ENCODE data around the gene FUZ. TPM values are rescaled to one million over a fixed set of nuclear protein-coding genes. Genes with fewer than 3 reads are reported as not detected.

FUZ gene
- total RNA-seq, 1 donor = 15.1 TPM

- no peak for DNase-seq (ENCODE audit: low read depth)
- H3K4me3 ChIP-seq (ENCODE audit: low read depth, low read length) = no peak overlapping the region
- TF ChIP-seq CTCF (IDR thresholded peaks at IDR 0.05; ENCODE audit: insufficient read depth, low read depth, low read length) = no peak
These were observed 42.2 kb upstream of the FUZ start for GRCh38 chr19:49855277-49855675.

GRCh38 chr19:49854378-49855263 is 41.5 kb upstream of the FUZ start:
- TF ChIP-seq CTCF (IDR thresholded peaks at IDR 0.05; ENCODE audit: insufficient read depth, low read depth, low read length) = no peak
- DNase-seq (ENCODE audit: low read depth) = no peak
- no peak overlapping the region for H3K4me3 ChIP-seq (ENCODE audit: low read depth, low read length)

GRCh38 chr19:49853852-49854377 is 40.8 kb upstream of the FUZ start:
- no peak for DNase-seq (ENCODE audit: low read depth)
- no peak overlapping the region for H3K4me3 ChIP-seq (ENCODE audit: low read depth, low read length)
- no peak for TF ChIP-seq CTCF (IDR thresholded peaks at IDR 0.05; ENCODE audit: insufficient read depth, low read depth, low read length)

- DNase-seq (ENCODE audit: low read depth) = no peak
- TF ChIP-seq CTCF (IDR thresholded peaks at IDR 0.05; ENCODE audit: insufficient read depth, low read depth, low read length) = no peak
- H3K4me3 ChIP-seq (ENCODE audit: low read depth, low read length) = peak overlapping the region; percentile 89
These were observed 39.6 kb upstream of the FUZ start for GRCh38 chr19:49852631-49853126.

GRCh38 chr19:49851456-49852259 is 38.6 kb upstream of the FUZ start:
- H3K4me3 ChIP-seq (ENCODE audit: low read depth, low read length) = peak overlapping the region; percentile 89
- TF ChIP-seq CTCF (IDR thresholded peaks at IDR 0.05; ENCODE audit: insufficient read depth, low read depth, low read length) = no peak
- DNase-seq (ENCODE audit: low read depth) = peak; percentile 44

GRCh38 chr19:49850487-49851342 is 37.6 kb upstream of the FUZ start, which contains the start of gene PTOV1:
Gene PTOV1 (plus strand): TSS chr19:49851159.
- peak within 1 kb of the TSS; percentile 89 for H3K4me3 ChIP-seq (ENCODE audit: low read depth, low read length)
- TF ChIP-seq CTCF (IDR thresholded peaks at IDR 0.05; ENCODE audit: insufficient read depth, low read depth, low read length) = no peak
- DNase-seq (ENCODE audit: low read depth) = peak; percentile 95

Data from fibroblast of villous mesenchyme (primary cell).